ENCODE results near the gene GABRB2. TPM values are rescaled to one million over a fixed set of nuclear protein-coding genes. Genes with fewer than 3 reads are reported as not detected.

Gene GABRB2
- total and polyA plus RNA-seq, 2 donors, result 0.09 to 0.85 TPM

Other genes starting within 250 kb of the GABRB2 start
- gene GABRA6, start 139.0 kb upstream of the GABRB2 start, total RNA-seq, result not detected
- not detected for gene GABRA6, start 139.0 kb upstream of the GABRB2 start, polyA plus RNA-seq

Measured in thymus (tissue), 2 donors.